ENCODE data around the gene AMN.
"Not testable (repeated sequence)": the region's sequence is repeated elsewhere in the genome, so short reads cannot be mapped to it uniquely, and the experiment has no call there.

AMN gene

DNA sequence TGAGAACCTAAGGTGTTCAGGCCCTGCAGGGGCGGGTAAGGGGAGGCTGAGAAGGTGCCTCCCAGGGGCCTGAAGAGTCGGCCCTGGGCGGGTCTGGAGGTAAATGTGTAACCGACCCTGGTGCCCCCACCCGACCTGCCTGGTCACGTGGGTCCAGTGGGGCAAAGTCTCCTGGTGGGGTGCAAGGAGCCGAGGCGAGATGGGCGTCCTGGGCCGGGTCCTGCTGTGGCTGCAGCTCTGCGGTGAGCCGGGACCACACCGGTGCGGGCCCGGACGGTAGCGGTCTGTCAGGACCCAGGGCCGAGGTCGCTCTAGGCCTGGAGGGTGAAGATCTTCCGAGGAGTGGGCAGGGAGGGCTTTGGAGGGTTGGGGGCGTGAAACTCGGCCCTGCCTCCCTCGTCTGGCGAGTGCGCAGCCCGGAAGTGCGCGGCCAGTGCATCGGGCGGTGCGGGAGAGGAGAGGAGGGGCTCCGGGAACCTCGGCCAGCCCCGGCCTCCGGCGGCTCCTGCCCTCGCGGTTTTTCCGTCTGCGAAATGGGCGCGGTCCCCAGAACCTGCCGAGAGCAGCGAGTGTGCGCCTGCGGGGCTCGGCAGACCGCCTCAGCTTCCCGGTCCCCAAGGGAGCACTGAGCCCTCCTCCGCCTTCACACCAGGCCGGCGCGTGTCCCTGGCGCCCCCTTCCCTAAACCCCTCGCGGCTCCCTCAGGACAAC, at the start of gene AMN:
AMN (plus strand) TSS at position 174 of the 711 bp plus-strand sequence; CDS start at position 200, 26 bp downstream.
- DNase-seq = no peak

DNA sequence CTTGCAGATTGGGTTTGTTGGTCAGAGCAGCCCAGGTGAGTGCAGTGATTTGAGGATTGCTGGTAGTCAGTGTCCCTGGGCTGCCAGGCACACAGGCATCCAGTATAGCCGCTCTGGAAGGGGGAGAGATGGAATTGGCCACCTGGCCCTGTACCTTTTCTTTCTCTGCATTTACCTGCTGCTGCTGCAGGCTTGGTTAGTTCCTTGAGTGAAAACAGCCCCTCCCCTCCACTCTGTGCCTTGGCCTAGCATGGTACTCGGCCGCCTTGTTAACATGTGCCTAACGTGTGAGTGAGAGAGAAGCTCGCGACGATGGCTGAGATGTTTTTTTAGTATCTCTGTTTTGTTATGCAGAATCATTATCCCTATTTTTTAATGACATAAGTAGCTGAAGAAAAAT, 49.3 kb upstream of the AMN start:
- no peak for DNase-seq

DNA sequence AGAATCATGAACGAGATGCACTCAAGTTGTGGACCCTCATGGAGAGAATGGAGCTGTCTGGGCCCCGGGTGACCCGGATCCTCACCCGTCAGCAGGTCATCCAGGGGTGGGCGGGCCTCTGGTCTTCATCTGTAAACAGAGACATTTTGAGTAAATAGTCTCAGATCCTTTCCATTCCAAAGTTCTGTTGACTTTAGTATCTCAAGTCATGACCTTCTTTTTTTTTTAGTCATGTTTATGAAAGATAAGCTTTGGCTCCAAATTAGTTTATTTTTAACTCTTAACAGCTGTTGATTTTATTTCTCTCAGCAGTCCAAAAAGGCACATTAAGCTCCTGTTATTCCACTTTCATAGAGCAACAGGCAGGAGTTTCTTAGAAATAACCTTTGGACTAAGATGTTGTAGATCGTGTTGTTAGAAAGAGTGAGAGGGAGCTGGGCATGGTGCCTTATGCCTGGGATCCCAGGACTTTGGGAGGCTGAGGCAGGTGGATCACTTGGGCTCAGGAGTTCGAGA, 48.9 kb upstream of the AMN start:
- no peak for DNase-seq

DNA sequence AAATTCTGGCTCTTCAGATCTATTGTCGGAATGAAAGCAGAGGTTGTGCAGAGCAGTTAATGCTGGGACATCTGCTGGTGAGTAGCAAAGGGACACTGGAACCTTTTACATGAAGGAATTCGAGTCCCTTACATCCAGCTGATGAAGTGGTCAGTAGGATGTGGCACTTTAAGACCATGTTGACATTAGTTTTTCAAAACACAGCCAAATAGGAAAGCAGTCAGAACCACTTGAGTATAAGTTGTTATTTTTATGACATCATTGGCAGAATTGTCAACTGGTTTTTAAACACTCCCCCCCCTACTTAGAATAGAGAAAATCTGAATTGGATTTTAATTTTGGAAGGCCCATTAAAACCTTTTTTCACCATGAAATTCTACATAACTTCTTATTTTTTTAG, 46.8 kb upstream of the AMN start:
- DNase-seq = no peak

DNA sequence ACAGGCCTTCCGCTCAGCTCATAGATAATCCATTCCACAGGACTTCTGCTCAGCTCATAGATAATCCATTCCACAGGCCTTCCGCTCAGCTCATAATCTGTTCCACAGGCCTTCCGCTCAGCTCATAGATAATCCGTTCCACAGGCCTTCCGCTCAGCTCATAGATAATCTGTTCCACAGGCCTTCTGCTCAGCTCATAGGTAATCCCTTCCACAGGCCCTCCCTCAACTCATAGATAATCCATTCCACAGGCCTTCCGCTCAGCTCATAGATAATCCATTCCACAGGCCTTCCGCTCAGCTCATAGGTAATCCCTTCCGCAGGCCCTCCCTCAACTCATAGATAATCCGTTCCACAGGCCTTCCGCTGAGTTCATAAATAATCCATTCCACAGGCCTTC, 45.0 kb upstream of the AMN start:
- DNase-seq = not testable (repeated sequence)

DNA sequence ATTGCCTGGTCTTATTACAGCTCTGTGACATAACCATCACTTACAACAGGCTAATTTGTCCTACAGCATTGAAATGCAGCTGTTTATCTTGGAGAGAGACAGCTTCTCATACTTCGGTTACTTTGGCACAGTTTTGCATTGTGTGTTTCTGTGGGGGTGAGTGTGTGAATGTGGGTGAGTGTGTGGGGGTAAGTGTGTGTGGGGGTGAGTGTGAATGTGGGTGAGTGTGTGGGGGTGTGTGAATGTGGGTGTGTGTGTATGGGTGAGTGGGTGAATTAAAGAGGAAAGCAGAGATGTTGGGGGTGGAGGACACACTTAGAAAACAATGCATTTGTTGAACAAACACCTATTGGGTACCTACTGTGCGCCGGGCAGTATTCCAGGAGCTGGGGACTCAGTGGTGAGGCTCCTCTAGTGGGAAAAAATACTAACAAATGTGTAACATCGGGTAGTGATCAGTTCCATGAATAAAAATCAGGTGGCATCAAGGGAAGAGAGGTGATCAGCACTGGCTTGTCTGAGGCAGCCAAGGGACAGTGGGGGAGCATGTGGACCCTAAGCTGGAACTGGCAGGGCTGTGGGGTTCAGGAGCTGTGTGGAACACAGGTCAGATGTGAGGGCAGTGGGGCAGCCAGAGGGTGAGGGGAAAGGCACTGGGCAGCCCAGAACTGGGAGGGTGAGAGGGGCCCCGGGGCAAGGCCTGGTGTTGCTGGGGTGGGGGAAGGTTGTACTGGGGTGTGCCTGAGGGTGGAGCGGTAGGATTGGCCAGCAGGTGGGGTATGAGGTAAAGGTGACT, 44.1 kb upstream of the AMN start:
- no peak for DNase-seq

DNA sequence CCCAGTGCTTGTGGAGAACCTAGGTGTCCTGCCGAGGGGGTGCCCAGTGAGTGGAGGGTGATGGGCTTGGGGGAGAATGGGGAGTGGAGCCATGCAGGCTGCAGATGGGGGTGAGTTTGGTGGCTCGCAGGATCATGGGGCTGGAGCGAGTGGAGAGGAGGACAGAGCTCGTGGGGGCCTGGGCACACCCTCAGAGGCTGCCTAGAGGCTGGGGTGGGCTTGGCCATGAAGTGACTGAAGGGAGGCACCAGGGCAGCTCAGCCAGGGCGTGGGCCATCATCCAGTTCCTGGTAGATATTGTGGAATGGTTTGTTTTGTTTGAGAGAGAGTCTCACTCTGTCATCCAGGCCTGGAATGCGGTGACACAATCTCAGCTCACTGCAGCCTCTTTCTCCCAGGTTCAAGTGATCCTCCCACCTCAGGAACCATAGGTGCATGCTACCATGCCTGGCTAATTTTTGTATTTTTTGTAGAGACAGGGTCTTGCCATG, 43.4 kb upstream of the AMN start:
- DNase-seq = no peak

DNA sequence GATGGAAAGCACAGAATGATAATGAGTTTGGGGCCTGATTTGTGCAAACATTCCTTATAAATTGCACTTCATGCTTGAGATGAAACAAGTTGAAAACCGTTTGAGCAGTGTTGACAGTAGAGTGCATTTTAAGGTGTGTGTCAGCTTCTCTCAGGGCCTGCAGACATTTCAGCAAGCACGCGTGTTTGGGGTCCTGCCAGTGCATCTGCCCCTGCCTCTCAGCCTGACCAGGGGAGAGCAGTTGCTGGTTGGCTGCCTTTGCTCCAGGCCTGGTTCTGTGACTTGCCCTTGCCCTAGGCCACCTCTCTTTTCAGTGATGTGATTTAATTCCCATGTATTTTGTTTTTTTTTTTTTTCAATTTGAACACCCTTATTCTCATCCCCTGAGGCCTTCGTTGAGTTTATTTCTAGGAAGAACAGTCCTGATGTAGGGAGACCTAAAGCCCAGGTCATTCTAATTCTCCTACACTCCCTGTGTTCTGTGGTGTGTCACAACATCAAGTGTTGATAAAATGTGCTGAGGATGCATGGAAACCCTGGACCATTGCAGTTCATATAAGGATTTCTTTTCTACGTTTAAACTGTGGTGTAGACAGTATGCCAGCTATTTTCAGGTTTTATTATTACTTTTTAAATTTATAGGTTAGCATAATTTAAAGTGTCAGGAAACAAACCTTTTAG, 40.1 kb upstream of the AMN start:
- no peak for DNase-seq

DNA sequence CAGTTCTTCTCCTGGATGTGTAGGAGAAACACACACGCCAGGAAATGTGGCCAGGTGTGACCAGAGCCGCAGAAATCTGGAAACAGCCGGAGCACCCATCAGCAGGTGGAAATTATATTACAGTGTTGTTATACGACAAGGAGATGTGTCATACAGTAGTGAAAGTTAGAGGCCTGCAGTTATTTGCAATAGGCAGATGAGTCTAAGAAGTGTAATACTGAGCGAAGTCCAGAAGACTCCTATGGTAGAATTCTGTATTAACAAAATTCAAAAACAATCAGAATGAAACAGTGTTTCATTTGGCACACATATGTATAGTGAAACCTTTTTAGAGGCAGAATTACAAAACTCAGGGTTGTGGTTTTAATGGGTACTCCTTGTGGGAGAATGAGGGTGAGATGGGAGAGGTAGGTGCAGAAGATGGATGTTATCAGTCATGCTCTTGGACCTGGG, 39.3 kb upstream of the AMN start:
- no peak for DNase-seq

DNA sequence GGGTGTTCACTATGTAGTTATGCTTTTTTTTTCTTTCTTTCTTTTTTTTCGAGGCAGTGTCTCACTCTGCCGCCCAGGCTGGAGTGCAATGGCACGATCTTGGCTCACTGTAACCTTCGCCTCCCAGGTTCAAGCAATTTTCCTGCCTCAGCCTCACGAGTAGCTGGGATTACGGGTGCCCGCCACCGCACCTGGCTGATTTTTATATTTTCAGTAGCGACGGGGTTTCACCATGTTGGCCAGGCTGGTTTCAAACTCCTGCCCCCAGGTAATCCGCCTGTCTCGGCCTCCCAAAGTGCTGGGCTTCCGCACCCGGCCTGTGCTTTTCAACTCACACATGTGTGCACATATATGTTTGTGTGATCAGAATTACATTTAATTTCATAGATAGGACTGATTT, 38.9 kb upstream of the AMN start:
- no peak for DNase-seq

DNA sequence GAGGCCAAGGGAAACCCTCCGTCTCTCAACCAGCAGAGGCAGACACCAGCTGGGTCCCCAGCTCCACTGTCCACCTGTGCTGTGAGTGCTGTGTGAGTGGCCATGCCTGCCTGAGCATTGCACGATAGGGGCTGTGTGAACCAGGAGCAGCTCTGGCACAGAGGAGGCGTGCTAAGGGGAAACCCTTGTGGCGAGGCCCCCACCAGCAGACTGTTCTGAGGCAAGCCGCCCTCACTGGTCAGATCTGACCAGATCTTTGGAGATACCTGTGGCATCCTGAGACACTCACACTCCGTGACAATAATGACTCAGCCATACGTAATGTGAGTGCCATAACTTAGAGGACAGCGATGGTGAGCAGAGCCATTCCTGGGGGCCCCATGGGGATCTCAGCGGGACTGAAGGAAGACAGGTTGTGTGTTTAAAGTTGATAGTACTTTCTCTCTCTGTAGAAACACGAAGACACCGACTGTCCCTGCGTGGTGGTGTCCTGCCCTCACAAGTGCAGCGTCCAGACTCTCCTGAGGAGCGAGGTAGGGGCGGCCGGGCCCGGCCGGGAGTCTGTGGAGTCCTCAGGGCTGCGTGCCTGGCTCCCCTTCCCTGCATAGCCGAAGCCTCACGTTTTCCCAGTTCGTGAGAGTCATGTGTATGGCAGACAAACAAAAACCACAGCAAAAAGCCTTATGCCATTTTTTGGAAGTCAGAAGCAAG, 36.6 kb upstream of the AMN start:
- DNase-seq = no peak

DNA sequence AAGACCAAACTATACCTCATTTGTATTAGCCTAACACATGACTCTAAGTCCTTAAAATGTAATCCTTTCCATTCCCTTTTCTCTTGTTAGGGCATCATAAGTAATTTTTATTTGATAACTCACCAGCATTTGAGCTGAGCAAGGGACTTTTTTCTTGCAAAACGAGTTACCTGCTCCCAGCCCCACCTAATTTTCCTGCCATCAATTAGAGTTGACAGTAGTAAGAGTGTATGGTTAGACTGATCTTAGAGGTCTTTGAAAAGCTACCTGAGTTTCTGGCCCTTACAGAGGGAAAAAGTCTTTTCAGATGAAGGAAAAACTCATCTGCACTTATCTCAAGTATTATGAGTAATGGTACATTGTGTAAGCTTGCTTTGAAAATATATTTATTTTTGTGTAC, 33.7 kb upstream of the AMN start:
- DNase-seq = no peak

DNA sequence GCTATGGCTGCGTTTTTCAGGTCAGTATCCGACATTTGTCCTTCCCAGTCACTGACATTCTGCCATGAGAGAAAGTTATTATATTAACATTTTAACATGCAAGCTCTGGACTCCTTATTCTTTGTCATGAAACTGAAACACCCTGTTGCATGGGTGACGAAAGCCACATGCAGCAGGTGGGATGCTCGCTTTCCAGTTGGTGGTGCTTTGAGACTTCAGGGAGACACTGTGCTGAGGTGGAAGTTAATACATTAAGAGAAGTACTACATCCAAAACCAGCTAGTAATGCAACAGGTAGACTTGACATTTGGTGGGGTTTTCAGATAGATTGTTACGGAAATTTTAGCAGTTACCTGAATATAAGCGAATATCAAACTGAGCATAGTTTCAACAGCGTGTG, 32.8 kb upstream of the AMN start:
- no peak for DNase-seq

DNA sequence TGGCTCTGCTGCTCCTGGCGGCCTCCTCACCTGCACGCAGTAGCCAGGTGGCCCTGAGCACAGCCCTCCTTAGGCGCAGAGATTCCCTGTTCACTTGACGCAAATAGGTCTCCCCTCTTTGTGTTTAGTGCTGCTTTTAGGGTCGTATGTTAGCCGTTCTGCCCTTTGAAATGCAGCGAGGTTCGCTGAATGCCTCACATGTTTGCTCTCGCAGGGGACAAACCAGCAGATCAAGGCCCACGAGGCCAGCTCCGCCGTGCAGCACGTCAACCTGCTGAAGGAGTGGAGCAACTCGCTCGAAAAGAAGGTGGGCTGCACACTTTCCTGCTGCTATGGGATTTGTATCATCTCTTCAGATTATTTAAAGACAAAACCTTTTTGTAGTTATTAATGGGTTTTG, 31.4 kb upstream of the AMN start:
- DNase-seq = no peak

DNA sequence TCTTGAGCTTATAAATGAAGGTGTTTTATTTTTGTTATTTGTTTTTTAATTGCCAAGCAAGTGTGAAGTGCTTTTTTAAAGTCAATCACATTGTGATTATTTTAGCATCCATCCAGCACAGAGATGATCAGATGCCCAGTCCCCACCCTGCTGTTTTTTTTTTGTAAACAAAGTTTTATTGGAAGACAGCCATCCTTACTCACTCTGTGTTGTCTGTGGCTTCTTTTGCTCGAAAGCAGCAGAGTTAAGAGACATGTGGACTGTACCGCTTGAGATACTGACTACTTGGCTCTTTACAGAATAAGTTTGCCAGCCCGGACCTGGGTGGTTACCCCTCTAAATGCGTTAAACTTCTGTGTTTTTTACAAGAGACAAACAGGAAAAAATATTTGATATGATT, 30.9 kb upstream of the AMN start:
- no peak for DNase-seq

DNA sequence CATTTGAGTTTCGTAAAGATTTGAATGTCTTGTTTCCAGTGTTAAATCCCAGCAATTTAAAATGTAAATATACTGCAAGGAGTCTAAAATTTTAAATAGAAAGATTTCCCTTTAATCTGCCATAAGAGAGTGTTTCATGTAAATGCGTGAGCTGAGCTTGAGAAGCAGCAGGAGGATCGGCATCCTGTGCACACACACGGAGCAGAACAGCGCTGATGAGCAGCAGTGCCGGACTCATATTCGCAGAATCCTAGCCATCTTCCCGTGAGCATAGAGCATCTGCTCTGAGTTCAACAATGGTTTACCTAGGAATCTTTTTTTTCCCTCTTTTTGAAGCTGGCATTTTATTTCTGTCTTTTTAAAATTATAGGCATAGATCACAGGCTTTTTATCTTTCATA, 29.8 kb upstream of the AMN start:
- no peak for DNase-seq

DNA sequence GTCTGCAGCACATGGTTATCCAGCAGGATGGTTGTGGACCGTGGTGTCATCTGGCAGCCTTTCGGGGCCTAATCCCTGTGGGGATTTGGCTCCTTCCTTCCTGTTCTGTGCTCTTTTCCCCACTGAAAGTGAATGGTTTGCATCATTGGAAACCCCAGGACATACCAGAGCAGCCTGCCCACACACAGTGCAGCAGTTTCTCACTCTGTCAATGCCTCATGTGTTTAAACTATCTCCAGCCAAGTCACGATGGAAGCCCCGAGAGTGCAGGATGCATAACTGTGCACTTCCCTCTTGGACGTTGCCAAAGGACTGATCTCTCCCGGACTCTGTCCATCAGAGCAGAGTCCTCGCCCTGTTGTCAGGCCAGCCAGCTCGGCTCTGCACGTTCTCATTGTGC, 29.0 kb upstream of the AMN start:
- no peak for DNase-seq

DNA sequence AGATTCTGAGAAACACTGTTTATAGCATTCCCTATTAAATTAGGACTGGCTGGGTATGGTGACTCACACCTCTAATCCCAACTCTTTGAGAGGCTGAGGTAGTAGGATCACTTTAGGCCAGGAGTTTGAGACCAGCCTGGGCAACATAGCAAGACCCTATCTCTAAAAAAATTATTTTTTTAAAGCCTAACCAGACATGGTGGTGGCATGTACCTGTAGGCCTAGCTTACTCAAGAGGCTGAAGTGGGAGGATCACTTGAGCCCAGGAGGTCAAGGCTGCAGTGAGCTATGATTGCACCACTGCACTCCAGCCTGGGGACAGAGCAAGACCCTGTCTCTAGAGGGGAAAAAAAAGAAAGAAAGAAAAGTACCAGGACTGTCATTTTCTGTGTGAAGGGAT, 25.7 kb upstream of the AMN start:
- not testable (repeated sequence) for DNase-seq

DNA sequence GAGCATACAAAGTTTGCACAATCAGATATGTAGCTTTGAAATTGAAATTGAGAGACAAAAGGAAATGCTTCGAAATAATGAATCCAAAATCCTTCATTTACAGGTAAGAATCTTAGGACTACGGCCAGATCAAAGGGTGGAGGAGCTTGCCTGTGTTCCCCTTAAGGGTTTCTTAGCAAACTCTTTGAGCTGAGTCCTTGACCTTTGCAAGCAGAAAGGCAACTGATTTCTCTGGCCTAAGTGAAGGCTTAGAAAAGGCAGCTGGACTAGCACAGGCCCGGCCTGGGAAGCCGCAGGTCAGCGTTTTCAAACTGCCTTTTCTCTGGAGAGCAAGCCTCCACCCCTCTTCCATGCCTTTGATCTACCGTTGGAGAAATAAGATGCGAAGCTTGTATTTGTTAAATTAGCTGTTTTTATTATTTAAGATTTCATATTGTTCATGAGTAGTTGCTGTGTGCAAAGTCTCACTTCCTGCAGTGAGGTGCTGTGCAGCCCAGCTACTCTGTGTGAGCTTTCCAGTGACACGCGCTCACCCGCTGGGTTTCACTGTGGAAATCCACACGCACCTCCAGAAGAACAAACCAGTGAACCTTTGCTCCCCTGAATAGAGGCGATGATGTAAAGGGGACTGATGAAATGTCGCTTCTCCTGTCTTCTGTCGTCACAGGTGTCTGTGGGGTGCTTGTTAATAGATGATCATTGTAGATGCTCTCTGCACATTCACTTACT, 25.0 kb upstream of the AMN start:
- no peak for DNase-seq

DNA sequence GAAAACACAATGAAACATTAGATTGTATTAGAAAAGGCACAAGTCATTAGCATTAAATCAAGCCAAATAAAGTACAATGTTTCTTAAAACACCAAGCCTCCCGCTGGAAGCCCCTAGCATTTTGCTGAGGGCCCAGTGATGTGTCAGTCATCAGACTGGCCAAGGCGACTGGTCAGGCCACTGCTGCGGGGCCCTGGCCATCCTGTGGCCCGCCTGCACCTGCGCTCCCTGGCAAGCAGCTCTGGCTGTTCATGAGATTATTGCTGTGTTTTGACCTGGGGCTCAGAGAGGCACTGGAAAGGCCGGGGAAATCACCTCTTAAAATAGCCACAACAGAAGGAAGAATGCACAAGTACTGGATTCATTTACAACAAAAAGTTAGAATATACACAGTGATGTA, 24.2 kb upstream of the AMN start:
- DNase-seq = no peak

DNA sequence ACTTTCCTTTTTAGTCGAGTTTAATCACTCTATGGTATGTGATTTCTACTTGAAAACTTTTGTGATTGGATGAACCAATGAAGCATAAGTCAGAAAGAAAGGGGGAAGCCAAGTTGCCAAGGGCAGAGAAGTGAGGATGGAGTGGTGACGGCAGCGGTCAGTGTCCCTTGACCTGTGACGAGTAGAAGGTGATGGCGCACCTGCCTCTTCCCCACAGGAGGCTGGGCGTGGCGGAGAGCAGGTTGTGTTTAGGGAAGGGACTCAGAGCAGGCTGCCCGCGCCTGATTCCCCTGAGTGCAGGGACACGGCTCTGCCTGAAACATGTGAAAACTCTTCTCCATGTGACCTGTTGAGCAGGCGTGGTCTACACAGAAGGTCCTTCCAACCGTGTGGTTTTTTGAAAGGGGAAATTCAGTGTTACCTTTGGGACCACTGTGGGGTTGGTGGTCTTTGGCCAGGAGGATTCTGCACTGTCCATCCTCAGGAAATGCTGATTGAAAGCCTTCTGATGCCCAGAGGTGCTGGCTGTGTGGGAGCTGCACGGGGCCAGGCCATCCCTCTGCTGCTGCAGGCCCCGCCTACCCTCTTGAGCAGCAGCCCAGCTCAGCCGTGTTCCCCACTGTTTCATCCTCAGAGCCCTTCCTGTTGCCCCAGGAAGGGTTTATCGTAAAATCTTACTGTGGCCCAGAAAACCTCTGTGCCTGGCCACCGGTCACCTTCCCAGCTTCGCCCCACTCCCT, 23.5 kb upstream of the AMN start:
- no peak for DNase-seq

Data from CD4-positive, alpha-beta T cell treated with Interleukin-21 for 1 hour (primary cell).